Measurements from ENCODE around the gene GARNL3.

DNA sequence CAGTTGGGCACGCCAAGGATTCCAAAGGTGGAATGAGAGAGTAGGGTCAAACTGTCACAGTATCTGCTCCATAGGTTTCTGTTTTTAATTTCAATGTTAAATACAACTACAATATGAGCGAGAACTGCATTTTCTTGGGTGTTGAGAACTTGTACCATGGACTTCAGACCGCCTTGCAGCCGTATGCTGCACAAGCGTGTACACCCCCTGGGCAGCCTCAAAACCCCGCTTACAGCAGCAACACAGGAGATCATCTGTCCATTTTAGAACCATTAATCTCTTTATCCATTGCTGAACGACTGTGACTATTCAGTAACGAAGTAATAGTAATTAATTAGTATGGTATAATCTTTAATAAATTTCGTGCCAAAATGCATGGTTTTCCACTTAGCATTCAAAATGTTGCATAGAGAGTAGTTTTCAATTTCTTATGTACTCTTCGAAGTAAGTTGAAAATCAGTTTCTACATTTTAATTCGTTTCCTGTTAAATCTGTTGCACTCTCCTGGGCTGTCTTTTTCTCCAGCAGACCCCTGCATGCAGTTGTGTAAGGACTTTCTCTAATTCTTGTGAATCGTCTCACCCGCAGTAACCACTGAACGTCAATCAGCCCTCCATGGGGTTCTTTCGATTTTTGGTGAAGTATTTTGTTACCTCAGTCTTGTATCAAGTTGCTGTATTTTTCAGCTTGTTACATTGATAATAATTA, 42.0 kb upstream of the GARNL3 start:
- no peak for TF ChIP-seq REST (IDR thresholded peaks at IDR 0.05; ENCODE audit: insufficient read depth in 1 of 2, low read depth in 2 of 2, low read length in 2 of 2)
- TF ChIP-seq POLR2AphosphoS5 (IDR thresholded peaks at IDR 0.05; ENCODE audit: low read depth, low read length), result no peak
- no peak for TF ChIP-seq SIN3A (IDR thresholded peaks at IDR 0.05; ENCODE audit: borderline replicate concordance, insufficient read depth, low read length)
- TF ChIP-seq TAF1 (IDR thresholded peaks at IDR 0.05; ENCODE audit: borderline replicate concordance, insufficient read depth, low read length), result no peak
- TF ChIP-seq FOXP2 (optimal IDR thresholded peaks at IDR 0.05; ENCODE audit: borderline replicate concordance, extremely low read depth, extremely low read length, insufficient read depth), result no peak

Measured in PFSK-1 (cell line).